GM21576 (cell line): Measurements from ENCODE around the gene STING1.
"Not testable (repeated sequence)": the region's sequence is repeated elsewhere in the genome, so short reads cannot be mapped to it uniquely, and the experiment has no call there.

Experiments
- ATAC-seq: cut with Tn5 transposase; IDR thresholded peaks from one replicate; pipeline ENCODE4 v1.9.1; 2021; ENCODE audit warnings: mild to moderate bottlenecking, moderate library complexity; ENCODE audit not compliant: unreplicated experiment

Gene STING1

GRCh38 chr5:139440416-139440815 is 42.1 kb downstream of the STING1 start:
- not testable (repeated sequence) for ATAC-seq

GRCh38 chr5:139439013-139439903 is 43.3 kb downstream of the STING1 start, which contains the start of gene DNAJC18:
Gene DNAJC18, minus strand, starts transcription at chr5:139439525. Its CDS starts 80 bp downstream, at chr5:139439445.
- peak; percentile 89 for ATAC-seq

GRCh38 chr5:139438707-139439012 is 43.9 kb downstream of the STING1 start:
- no peak for ATAC-seq

GRCh38 chr5:139435676-139436075 is 46.9 kb downstream of the STING1 start:
- ATAC-seq, result no peak

- ATAC-seq, result no peak
Measured at GRCh38 chr5:139431706-139432105, 50.9 kb downstream of the STING1 start.

DNA sequence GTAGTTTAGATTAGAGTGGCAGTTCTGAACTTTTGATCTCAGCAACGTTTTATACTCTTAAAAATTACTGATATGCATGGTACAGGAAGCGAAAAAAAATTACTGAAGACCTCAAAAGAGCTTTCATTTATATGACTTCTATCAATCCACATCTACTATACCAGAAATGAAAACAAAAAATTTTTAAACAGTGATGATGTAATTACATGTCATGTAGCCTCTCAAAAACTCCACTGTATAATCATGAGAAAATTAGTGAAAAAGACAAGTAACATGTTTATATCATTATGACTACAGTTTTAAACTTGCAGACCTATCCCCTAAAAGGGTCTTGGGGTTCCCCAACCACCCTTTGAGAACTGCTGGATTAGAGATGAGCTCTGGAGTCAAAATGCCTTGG is 52.5 kb downstream of the STING1 start:
- ATAC-seq, result no peak

DNA sequence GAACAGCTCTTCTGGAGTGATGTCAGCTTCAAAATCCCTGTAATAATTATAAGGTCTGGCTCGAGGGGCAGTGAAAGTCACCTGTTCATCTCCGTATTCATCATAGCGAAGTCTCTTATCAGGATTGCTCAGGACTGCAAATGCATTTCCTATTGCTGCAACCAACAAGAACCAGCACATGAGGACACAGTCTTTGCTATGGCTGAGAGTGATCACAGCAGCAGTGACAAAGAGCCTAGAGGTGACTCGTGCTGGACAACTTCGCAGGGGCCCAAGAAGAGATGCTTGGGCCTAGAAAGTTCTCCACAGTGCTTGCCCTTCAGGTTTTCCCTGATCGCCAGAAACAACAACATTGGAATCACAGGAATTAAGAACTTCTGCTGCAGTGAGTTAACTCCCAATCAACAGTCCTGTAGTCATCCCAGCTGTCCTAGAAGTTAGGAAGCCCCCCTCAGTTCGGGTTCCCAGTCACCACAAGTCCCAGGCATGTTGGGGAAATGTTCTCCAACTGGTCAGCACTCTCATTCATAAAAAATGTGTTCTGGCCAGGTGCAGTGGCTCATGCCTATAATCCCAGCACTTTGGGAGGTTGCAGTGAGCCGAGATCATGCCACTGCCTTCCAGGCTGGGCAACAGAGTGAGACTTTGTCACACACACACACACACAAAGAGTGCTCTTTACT is 56.2 kb downstream of the STING1 start:
- ATAC-seq, result no peak
